ENCODE data around the gene ATP1A2. TPM values are rescaled to one million over a fixed set of nuclear protein-coding genes. Genes with fewer than 3 reads are reported as not detected.

Gene ATP1A2
- total RNA-seq, 1 experiment from 2014 or later: not detected

DNA sequence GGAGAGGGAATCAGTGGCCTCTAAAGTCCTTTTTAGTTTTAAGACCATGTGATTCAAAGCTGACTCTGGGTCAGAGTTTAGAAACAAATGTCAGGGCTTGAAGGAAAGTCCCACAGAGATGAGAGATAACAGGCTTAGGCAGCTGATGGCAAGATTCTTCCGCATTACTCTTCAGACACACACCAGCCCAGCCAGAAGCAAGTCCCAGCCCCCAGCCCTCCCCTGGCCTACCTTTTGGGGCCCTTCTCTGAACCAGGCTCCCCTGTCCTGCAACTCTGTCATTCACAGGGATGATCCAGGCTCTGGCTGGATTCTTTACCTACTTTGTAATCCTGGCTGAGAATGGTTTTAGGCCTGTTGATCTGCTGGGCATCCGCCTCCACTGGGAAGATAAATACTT is 61.7 kb downstream of the ATP1A2 start:
- in situ Hi-C loops (cut with HindIII; ENCODE audit: low pct_unique_long_range_greater_than_20kb, low sequenced_read_pairs): no loop called here
- DNase-seq (ENCODE audit: low read depth, low spot score): no peak

DNA sequence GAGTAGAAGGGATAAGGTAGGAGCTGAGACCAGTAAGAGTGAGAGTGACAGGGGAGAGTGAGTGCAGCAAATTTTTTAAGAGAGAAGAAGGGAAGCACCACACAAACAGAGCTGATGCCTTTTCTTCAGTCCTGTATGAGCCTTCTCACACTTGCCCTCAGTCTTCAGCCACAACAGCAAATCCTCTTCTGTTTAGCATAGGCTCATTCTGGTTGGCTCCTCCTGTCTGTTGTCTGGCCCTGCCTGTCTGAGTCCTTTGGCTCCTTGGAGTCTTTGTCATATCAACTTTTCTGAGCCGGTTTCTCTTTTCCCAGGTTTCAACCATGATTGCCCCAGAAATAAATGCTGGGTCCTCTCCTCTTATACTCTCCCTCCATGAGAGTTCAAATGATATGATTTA is 62.1 kb downstream of the ATP1A2 start:
- DNase-seq (ENCODE audit: low read depth, low spot score): no peak
- in situ Hi-C loops (cut with HindIII; ENCODE audit: low pct_unique_long_range_greater_than_20kb, low sequenced_read_pairs): no loop called here

- DNase-seq (ENCODE audit: low read depth, low spot score): no peak
- in situ Hi-C loops (cut with HindIII; ENCODE audit: low pct_unique_long_range_greater_than_20kb, low sequenced_read_pairs): no loop called here
Measured at GRCh38 chr1:160178731-160179130, 63.2 kb downstream of the ATP1A2 start.

DNA sequence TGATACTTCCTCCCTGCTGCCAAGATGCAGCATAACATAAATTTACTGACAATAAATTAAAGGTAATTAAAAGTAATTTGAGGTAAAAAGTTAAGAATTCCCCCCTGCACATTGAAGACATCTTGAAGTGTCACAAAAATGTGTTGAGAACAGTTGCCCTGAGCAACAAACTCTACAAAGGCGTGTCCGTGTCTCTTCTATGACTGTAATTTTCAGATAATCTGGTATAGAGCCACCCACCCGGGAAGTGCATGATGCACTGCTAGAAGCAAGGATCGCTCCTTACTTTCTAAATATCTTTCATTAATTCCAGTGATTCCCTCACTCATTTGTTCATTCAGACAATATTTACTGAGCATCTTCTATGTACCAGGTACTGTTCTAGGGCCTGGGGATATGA is 63.8 kb downstream of the ATP1A2 start:
- DNase-seq (ENCODE audit: low read depth, low spot score): no peak
- in situ Hi-C loops (cut with HindIII; ENCODE audit: low pct_unique_long_range_greater_than_20kb, low sequenced_read_pairs): no loop called here

GRCh38 chr1:160186246-160186645 is 70.7 kb downstream of the ATP1A2 start:
- no peak for DNase-seq (ENCODE audit: low read depth, low spot score)
- in situ Hi-C loops (cut with HindIII; ENCODE audit: low pct_unique_long_range_greater_than_20kb, low sequenced_read_pairs): no loop called here

DNA sequence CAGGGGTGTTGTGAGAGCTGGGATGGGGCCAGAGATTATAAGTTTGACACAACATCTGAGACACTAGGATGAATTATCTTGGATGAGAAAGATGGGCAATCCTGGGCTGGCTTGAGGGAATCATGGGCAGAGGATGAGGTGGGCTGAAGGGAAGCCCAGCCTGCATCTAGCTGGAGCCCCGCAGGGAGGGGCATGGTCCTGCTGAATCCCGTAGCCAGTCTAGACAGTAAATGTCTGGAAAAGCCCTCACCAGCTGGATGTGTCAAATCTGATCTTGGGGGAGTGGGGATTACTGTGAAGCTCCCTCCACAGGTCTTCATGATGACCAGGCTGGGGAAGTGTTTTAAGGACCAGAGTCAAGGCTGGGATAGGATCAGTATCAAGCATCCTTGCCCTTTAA is 71.2 kb downstream of the ATP1A2 start:
- DNase-seq (ENCODE audit: low read depth, low spot score): no peak
- in situ Hi-C loops (cut with HindIII; ENCODE audit: low pct_unique_long_range_greater_than_20kb, low sequenced_read_pairs): no loop called here

GRCh38 chr1:160187407-160187806 is 71.8 kb downstream of the ATP1A2 start:
- in situ Hi-C loops (cut with HindIII; ENCODE audit: low pct_unique_long_range_greater_than_20kb, low sequenced_read_pairs): no loop called here
- DNase-seq (ENCODE audit: low read depth, low spot score): no peak

GRCh38 chr1:160188341-160188740 is 72.8 kb downstream of the ATP1A2 start:
- no peak for DNase-seq (ENCODE audit: low read depth, low spot score)
- in situ Hi-C loops (cut with HindIII; ENCODE audit: low pct_unique_long_range_greater_than_20kb, low sequenced_read_pairs): no loop called here

- in situ Hi-C loops (cut with HindIII; ENCODE audit: low pct_unique_long_range_greater_than_20kb, low sequenced_read_pairs): no loop called here
- DNase-seq (ENCODE audit: low read depth, low spot score): no peak
Measured at GRCh38 chr1:160189649-160190625, 74.4 kb downstream of the ATP1A2 start, which contains the start of gene CASQ1. Gene CASQ1, plus strand, starts transcription at chr1:160190575. Its CDS starts 177 bp downstream, at chr1:160190752.

DNA sequence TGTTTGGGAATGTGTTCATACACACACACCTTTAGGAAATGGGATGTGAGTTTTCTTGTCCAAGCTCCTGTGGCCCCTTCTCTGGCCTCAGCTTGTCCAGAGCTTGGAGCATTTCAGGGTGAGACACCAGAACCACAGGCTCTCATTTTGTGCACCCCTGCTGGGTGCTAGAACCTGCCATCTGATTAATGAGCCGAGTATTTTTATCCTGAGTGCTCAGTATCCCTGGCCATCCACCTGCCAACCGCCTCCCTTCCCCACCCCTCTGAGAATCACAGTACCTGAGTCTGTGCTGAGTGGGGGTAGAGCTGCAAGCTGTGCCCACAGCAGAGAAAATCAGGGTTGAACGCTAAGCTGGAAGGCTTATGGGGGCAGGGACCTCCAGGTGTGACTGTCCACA is 76.2 kb downstream of the ATP1A2 start:
- no peak for DNase-seq (ENCODE audit: low read depth, low spot score)
- in situ Hi-C loops (cut with HindIII; ENCODE audit: low pct_unique_long_range_greater_than_20kb, low sequenced_read_pairs): no loop called here

DNA sequence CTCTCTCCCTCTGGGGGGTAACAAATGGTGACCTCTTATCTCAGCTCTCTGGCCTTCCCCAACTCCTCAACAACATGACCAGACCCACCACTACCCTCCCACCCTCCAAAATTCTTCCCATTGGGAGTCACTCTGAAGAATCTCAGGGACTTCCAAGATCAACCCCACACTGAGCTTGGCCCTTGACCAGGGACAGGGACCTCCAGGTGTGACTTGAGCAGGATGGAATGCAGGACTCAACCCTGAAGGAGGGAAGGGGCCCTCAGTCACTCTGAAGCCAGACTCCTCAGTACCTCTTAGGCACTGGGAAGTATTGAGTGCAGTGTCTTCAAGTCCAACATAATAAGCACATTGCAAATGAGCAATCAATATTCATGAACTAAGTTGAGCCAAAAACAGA is 76.7 kb downstream of the ATP1A2 start:
- in situ Hi-C loops (cut with HindIII; ENCODE audit: low pct_unique_long_range_greater_than_20kb, low sequenced_read_pairs): no loop called here
- DNase-seq (ENCODE audit: low read depth, low spot score): no peak

Other genes with a start within 250 kb of the ATP1A2 start
- 0.13 and 0.56 TPM in 2 replicates for gene CFAP45, start 215.6 kb upstream of the ATP1A2 start, total RNA-seq (2014; rRNA removed; shearing (Covaris generic))
- 122 and 128 TPM in 2 replicates for gene TAGLN2, start 190.3 kb upstream of the ATP1A2 start, total RNA-seq (2014; rRNA removed; shearing (Covaris generic))
- not detected in 2 replicates for gene IGSF9, start 170.1 kb upstream of the ATP1A2 start, total RNA-seq (2014; rRNA removed; shearing (Covaris generic))
- gene SLAMF9, start 161.5 kb upstream of the ATP1A2 start, total RNA-seq (2014; rRNA removed; shearing (Covaris generic)): 13.6 and 17.9 TPM in 2 replicates
- gene PIGM, start 83.8 kb upstream of the ATP1A2 start, total RNA-seq (2014; rRNA removed; shearing (Covaris generic)): 6.3 and 6.4 TPM in 2 replicates
- gene KCNJ10, start 45.6 kb upstream of the ATP1A2 start, total RNA-seq (2014; rRNA removed; shearing (Covaris generic)): 0.11 and 0.26 TPM in 2 replicates
- not detected in 2 replicates for gene KCNJ9, start 34.2 kb upstream of the ATP1A2 start, total RNA-seq (2014; rRNA removed; shearing (Covaris generic))
- gene IGSF8, start 17.1 kb upstream of the ATP1A2 start, total RNA-seq (2014; rRNA removed; shearing (Covaris generic)): 142 and 146 TPM in 2 replicates
- 0.11 TPM in 1 of 2 replicates, not detected in the other for gene ATP1A4, start 35.8 kb downstream of the ATP1A2 start, total RNA-seq (2014; rRNA removed; shearing (Covaris generic))
- not detected in 2 replicates for gene CASQ1, start 74.8 kb downstream of the ATP1A2 start, total RNA-seq (2014; rRNA removed; shearing (Covaris generic))
- 51.9 and 59.8 TPM in 2 replicates for gene PEA15, start 89.6 kb downstream of the ATP1A2 start, total RNA-seq (2014; rRNA removed; shearing (Covaris generic))
- gene DCAF8, start 146.8 kb downstream of the ATP1A2 start, total RNA-seq (2014; rRNA removed; shearing (Covaris generic)): 61.5 and 62.1 TPM in 2 replicates
- 46.2 and 47.4 TPM in 2 replicates for gene PEX19, start 169.4 kb downstream of the ATP1A2 start, total RNA-seq (2014; rRNA removed; shearing (Covaris generic))
- gene COPA, start 227.5 kb downstream of the ATP1A2 start, total RNA-seq (2014; rRNA removed; shearing (Covaris generic)): 183 and 186 TPM in 2 replicates
- 85.8 and 87.3 TPM in 2 replicates for gene NCSTN, start 227.6 kb downstream of the ATP1A2 start, total RNA-seq (2014; rRNA removed; shearing (Covaris generic))

All from SK-MEL-5 (cell line).